ENCODE data around the gene RARRES2.
A peak's percentile ranks its signal among the peaks of the same experiment; 100 is the strongest.

RARRES2 gene

GRCh38 chr7:150361807-150362621, 20.6 kb upstream of the RARRES2 start:
- DNase-seq (ENCODE audit: low read depth in 2 of 2), result no peak

- DNase-seq (ENCODE audit: low read depth in 2 of 2), result no peak
These were observed 20.0 kb upstream of the RARRES2 start for GRCh38 chr7:150361402-150361801.

GRCh38 chr7:150360363-150361058, 19.1 kb upstream of the RARRES2 start:
- no peak for DNase-seq (ENCODE audit: low read depth in 2 of 2)

- DNase-seq (ENCODE audit: low read depth in 2 of 2), result no peak
These were observed 18.4 kb upstream of the RARRES2 start for GRCh38 chr7:150359622-150360362.

GRCh38 chr7:150358988-150359621, 17.7 kb upstream of the RARRES2 start:
- no peak for DNase-seq (ENCODE audit: low read depth in 2 of 2)

GRCh38 chr7:150358433-150358832, 17.0 kb upstream of the RARRES2 start:
- no peak for DNase-seq (ENCODE audit: low read depth in 2 of 2)

GRCh38 chr7:150357771-150358427, 16.5 kb upstream of the RARRES2 start:
- DNase-seq (ENCODE audit: low read depth in 2 of 2), result no peak

GRCh38 chr7:150357270-150357669, 15.8 kb upstream of the RARRES2 start:
- DNase-seq (ENCODE audit: low read depth in 2 of 2), result peak; percentile 44 to 59

- DNase-seq (ENCODE audit: low read depth in 2 of 2), result no peak
These were observed 15.0 kb upstream of the RARRES2 start for GRCh38 chr7:150356265-150356897.

GRCh38 chr7:150355666-150356059, 14.2 kb upstream of the RARRES2 start:
- DNase-seq (ENCODE audit: low read depth in 2 of 2), result no peak

GRCh38 chr7:150351587-150352194, 10.3 kb upstream of the RARRES2 start:
- no peak for DNase-seq (ENCODE audit: low read depth in 2 of 2)

GRCh38 chr7:150346922-150347321, 5.5 kb upstream of the RARRES2 start:
- DNase-seq (ENCODE audit: low read depth in 2 of 2), result no peak

GRCh38 chr7:150345012-150345411, 3.6 kb upstream of the RARRES2 start:
- no peak for DNase-seq (ENCODE audit: low read depth in 2 of 2)

- no peak for DNase-seq (ENCODE audit: low read depth in 2 of 2)
These were observed 2.9 kb upstream of the RARRES2 start for GRCh38 chr7:150344299-150344698.

GRCh38 chr7:150343225-150343624, 1.8 kb upstream of the RARRES2 start:
- DNase-seq (ENCODE audit: low read depth in 2 of 2), result no peak

- no peak for DNase-seq (ENCODE audit: low read depth in 2 of 2)
These were observed 636 bp upstream of the RARRES2 start for GRCh38 chr7:150342121-150342408.

- no peak for DNase-seq (ENCODE audit: low read depth in 2 of 2)
These were observed 560 bp downstream of the RARRES2 start for GRCh38 chr7:150340875-150341262.

GRCh38 chr7:150340024-150340749, 1.2 kb downstream of the RARRES2 start:
- no peak for DNase-seq (ENCODE audit: low read depth in 2 of 2)

- DNase-seq (ENCODE audit: low read depth in 2 of 2), result no peak
These were observed 2.0 kb downstream of the RARRES2 start for GRCh38 chr7:150339409-150339809.

- no peak for DNase-seq (ENCODE audit: low read depth in 2 of 2)
These were observed 3.1 kb downstream of the RARRES2 start for GRCh38 chr7:150338166-150338829.

All from activated CD8-positive, alpha-beta memory T cell treated with anti-CD3 and anti-CD28 coated beads for 4 hours (primary cell).